GM23248 (cell line): ENCODE data around the gene ATP2B3.

Experiments used
- EZH2 ChIP-seq: fragments of 200-600 bp; sonication (generic); IDR thresholded peaks from 2 replicates; pipeline ENCODE4 v1.6.1; 2018; ENCODE audit warnings: antibody characterized with exemption, mild to moderate bottlenecking; ENCODE audit not compliant: insufficient read depth, poor library complexity, severe bottlenecking
- EZH2phosphoT487 ChIP-seq: fragments of 200-600 bp; sonication (generic); IDR thresholded peaks from 2 replicates; pipeline ENCODE4 v1.6.1; 2018; ENCODE audit warnings: antibody characterized with exemption, moderate library complexity, mild to moderate bottlenecking, low read depth; ENCODE audit not compliant: insufficient read depth

DNA sequence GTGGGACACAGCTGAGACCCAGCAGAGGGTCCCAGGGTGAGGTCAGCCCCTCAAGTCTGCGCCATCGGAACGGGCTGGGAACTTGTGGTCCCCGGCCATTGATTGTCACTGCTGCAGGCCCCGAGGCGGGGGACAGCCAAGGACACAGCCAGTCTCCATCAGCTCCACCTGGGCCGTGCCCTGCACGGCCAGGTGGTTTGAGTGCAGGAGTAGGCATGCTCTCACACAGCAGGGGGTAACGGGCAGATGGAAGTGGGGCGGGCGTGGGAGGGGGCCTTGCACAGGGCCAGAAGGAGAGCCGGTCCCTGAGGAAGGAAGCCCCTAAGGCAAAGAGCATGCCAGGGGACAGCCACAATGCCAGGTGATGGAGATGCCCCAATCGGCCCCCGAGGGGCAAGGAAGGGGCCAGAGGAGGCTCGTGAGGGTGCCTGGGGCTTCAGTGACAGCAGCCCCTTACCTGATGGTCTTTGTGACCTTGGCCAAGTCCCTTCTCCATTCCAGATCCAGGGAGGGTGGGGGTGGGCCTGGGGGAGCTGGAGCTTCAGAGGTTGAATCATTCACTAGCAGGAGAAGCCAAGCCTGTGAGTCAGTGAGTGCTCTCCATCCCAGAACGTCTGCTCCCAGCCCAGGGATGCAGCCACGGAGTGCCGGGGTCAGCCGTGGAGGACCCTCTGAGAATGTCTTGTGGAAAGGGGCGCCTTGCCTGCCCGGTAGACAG is 2.3 kb downstream of the ATP2B3 start:
- no peak for TF ChIP-seq EZH2
- no peak for TF ChIP-seq EZH2phosphoT487
